GM12875 (cell line): Measurements from ENCODE around the gene TPGS1.

Source experiments
- H3K4me3 ChIP-seq: one replicate; pipeline ENCODE4 v1.5.1; 2011; ENCODE audit warnings: low read depth, low read length, control low read depth
- CTCF ChIP-seq: IDR thresholded peaks from 2 replicates; pipeline ENCODE4 v1.5.1; 2011; ENCODE audit warnings: low read depth, mild to moderate bottlenecking, control low read depth, inconsistent platforms, low read length, moderate library complexity, borderline replicate concordance; ENCODE audit not compliant: insufficient read depth

The TPGS1 gene

DNA sequence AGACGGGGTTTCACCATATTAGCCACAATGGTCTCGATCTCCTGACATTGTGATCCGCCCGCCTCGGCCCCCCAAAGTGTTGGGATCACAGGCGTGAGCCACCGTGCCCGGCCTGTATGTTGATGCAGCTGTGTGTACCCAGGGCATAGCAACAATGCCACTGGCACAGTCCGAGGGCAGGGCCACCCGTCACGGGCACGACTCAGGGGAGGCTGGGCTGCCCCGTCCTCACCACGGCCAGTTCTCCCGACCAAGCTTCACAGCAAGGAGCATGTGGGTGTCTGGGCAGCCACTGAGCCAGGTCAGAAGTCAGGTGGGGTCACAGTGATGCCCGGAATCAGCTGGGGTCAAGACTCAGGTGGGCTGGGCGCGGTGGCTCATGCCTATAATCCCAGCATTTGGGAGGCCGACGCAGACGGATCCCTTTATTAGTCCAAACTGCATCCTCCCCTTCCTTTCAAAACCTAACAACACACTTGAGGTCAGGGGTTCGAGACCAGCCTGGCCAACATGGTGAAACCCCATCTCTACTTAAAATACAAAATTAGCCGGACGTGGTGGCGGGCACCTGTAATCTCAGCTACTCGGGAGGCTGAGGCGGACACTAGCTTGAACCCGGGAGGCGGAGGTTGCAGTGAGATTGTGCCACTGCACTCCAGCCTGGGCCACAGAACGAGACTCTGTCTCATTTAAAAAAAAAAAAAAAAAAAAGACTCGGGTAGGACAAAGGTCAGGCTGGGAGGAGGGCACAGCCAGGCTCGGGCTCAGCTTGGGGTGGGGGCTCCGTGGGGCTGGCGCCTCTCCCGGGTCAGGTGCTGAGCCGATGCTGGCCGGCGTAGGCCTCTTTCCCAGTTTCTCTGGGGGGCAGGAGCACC, 23.1 kb downstream of the TPGS1 start:
- H3K4me3 ChIP-seq: peak overlapping the region; percentile 80
- no peak for TF ChIP-seq CTCF

- no peak for TF ChIP-seq CTCF
- peak overlapping the region; percentile 91 for H3K4me3 ChIP-seq
Measured at GRCh38 chr19:531009-531752, 23.9 kb downstream of the TPGS1 start.

- peak within 1 kb of the TSS; percentile 91 for H3K4me3 ChIP-seq
- TF ChIP-seq CTCF: no peak
Measured at GRCh38 chr19:531753-532560, 24.7 kb downstream of the TPGS1 start, which contains the start of gene CDC34. TSS of gene CDC34 (plus strand) at chr19:531760. CDS start at chr19:531932, 172 bp downstream.

GRCh38 chr19:532561-533363, 25.5 kb downstream of the TPGS1 start:
- TF ChIP-seq CTCF: peak; percentile 40
- peak overlapping the region; percentile 91 for H3K4me3 ChIP-seq

DNA sequence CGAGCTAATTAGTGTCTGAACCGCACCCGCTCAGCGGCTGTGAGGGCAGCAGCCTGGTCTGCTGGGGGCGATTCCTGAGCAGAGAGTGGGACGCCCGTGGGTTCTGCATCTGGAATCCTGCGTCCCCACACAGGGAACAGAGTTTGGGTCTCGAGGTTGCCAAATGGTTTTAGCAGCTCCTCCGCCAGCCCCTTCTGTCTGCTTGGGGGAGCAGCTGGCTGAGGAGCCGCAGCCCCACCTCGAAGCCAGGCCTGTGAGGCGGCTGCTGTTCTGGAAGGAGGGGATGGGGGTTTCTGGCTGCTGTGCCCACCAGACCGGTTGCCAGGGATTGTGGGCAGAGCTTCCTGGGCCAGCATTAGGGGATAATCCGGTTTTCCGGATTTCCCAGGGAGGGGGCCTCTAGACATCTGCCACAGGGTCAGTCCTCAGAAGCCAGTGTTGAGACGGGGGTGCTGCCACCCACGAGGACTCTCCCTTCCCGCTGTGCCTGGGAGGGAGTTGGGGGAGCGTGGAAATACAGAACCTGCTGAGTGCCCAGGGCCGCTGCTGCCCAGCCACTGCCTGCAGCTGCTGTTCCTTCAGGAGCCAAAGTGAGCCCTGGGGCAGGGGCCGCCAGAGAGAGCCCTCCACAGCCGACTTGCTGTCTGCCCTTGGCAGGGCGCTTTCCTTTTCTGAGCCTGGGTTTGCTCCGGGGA, 26.2 kb downstream of the TPGS1 start:
- no peak for TF ChIP-seq CTCF

GRCh38 chr19:534088-534487, 26.8 kb downstream of the TPGS1 start:
- H3K4me3 ChIP-seq: no peak overlapping the region
- 0 out of 2 replicates have a peak, but pooled peaks have one; percentile 15 for TF ChIP-seq CTCF

More for the DNA sequence above, 26.2 kb downstream of the TPGS1 start:
- peak overlapping the region; percentile 91 for H3K4me3 ChIP-seq
